CD4-positive, alpha-beta memory T cell (primary cell): ENCODE measurements around the gene MAOB. TPM values are rescaled to one million over a fixed set of nuclear protein-coding genes. Genes with fewer than 3 reads are reported as not detected.

ENCODE experiments used
- CTCF ChIA-PET: fragments of 350-600 bp; sonication (Branson Sonifier 250); formaldehyde crosslinking; loops from one replicate; lab custom pipeline; 2021; ENCODE audit warnings: inconsistent platforms; ENCODE audit not compliant: partially characterized antibody; lab: Charles Lee
- POLR2A ChIA-PET: fragments of 350-600 bp; sonication (Branson Sonifier 250); formaldehyde crosslinking; loops from one replicate; lab custom pipeline; 2021; ENCODE audit not compliant: partially characterized antibody; lab: Charles Lee
- DNase-seq, 5 donors: peaks; one replicate each; pipeline versions ENCODE4 v3.0.0 to v3.0.0-alpha.2; 2020 to 2022; ENCODE audit warnings: mixed read lengths in 1 of 5
- H3K27ac ChIP-seq: one replicate; pipeline ENCODE4 v1.7.0; 2013; ENCODE audit warnings: low read depth, low read length
- H3K27me3 ChIP-seq: 2 replicates; pipeline ENCODE4 v1.7.0; 2013; ENCODE audit warnings: mild to moderate bottlenecking, low read length, moderate library complexity; ENCODE audit not compliant: insufficient read depth
- H3K36me3 ChIP-seq: 2 replicates; pipeline ENCODE4 v1.7.0; 2013; ENCODE audit warnings: mild to moderate bottlenecking, low read length, moderate library complexity; ENCODE audit not compliant: insufficient read depth
- H3K4me1 ChIP-seq: 2 replicates; pipeline ENCODE4 v1.7.0; 2013; ENCODE audit warnings: mild to moderate bottlenecking, low read length, moderate library complexity; ENCODE audit not compliant: insufficient read depth
- H3K4me3 ChIP-seq, 2 donors: one replicate each; pipeline ENCODE4 v1.7.0; 2013; ENCODE audit warnings: low read length in 2 of 2, mild to moderate bottlenecking in 1 of 2
- H3K9me3 ChIP-seq, 2 donors: one replicate each; pipeline ENCODE4 v1.7.0; 2013; ENCODE audit warnings: low read length in 2 of 2, control low read depth in 1 of 2; ENCODE audit not compliant: control insufficient read depth in 1 of 2
- H3K27ac Mint-ChIP-seq, 7 donors: one replicate each; pipeline ENCODE4 v1.8.0; 2020 to 2021; ENCODE audit warnings: mixed read lengths in 7 of 7, mild to moderate bottlenecking in 6 of 7, inconsistent platforms in 3 of 7, moderate library complexity in 3 of 7
- H3K27me3 Mint-ChIP-seq, 2 donors: one replicate each; pipeline ENCODE4 v1.8.0; 2020 to 2021; ENCODE audit warnings: mixed read lengths in 2 of 2
- H3K36me3 Mint-ChIP-seq, 2 donors: one replicate each; pipeline ENCODE4 v1.8.0; 2020 to 2021; ENCODE audit warnings: mixed read lengths in 2 of 2, inconsistent platforms in 1 of 2, mild to moderate bottlenecking in 1 of 2
- H3K4me1 Mint-ChIP-seq, 4 donors: one replicate each; pipeline ENCODE4 v1.8.0; 2020 to 2021; ENCODE audit warnings: mixed read lengths in 4 of 4, mild to moderate bottlenecking in 1 of 4
- H3K4me3 Mint-ChIP-seq, 8 donors: one replicate each; pipeline ENCODE4 v1.8.0; 2020 to 2021; ENCODE audit warnings: mixed read lengths in 8 of 8, mild to moderate bottlenecking in 7 of 8, moderate library complexity in 6 of 8, inconsistent platforms in 3 of 8
- H3K9me3 Mint-ChIP-seq, 8 donors: one replicate each; pipeline ENCODE4 v1.8.0; 2020 to 2021; ENCODE audit warnings: mixed read lengths in 8 of 8, mild to moderate bottlenecking in 5 of 8, inconsistent platforms in 3 of 8, moderate library complexity in 1 of 8
- intact Hi-C: fragments of 100-400 bp; cut with micrococcal nuclease; formaldehyde crosslinking; loops from one replicate; pipeline ENCODE4 v1.15.1; 2023
- polyA plus RNA-seq, 2 donors: library from polyadenylated mRNA; unstranded; fragments of 300-500 nt; fragmentation: Illumina TruSeq; gene quantifications; one replicate each; pipeline ENCODE4 v1.2.3, GENCODE V29; 2021
- total RNA-seq, 2 experiments: library from RNA; stranded (reverse); gene quantifications; one replicate each; pipeline ENCODE4 v1.2.3, GENCODE V29; 2021

Gene MAOB
- total and polyA plus RNA-seq, 4 experiments from 2014 or later, result not detected

- no peak overlapping the region for H3K4me3 ChIP-seq
- intact Hi-C loops, result no loop called here
- CTCF ChIA-PET, result no interaction called here
- no peaks in the 10 kb centered on the region for H3K36me3 ChIP-seq
- H3K9me3 Mint-ChIP-seq, result peaks cover 0 to 5% (median 0%) of the 10 kb centered on the region in 8 donors
- no peaks in the 10 kb centered on the region for H3K4me1 ChIP-seq
- no peak for DNase-seq
- no peaks in the 10 kb centered on the region for H3K36me3 Mint-ChIP-seq
- H3K27ac Mint-ChIP-seq, result no peak overlapping the region
- H3K27ac ChIP-seq, result no peak overlapping the region
- no peak overlapping the region for H3K4me3 Mint-ChIP-seq
- H3K27me3 ChIP-seq, result no peaks in the 10 kb centered on the region
- H3K4me1 Mint-ChIP-seq, result no peaks in the 10 kb centered on the region
- no peaks in the 10 kb centered on the region for H3K27me3 Mint-ChIP-seq
- POLR2A ChIA-PET, result no interaction called here
- no peaks in the 10 kb centered on the region for H3K9me3 ChIP-seq
Observed at GRCh38 chrX:43718081-43718480, 164.2 kb downstream of the MAOB start.

GRCh38 chrX:43717161-43717560 lies 165.1 kb downstream of the MAOB start:
- no peaks in the 10 kb centered on the region for H3K9me3 ChIP-seq
- ChIA-PET CTCF (no interaction called here), POLR2A (no interaction called here)
- H3K27ac ChIP-seq, result no peak overlapping the region
- no peak overlapping the region for H3K4me3 ChIP-seq
- no peaks in the 10 kb centered on the region for H3K27me3 ChIP-seq
- no peaks in the 10 kb centered on the region for H3K4me1 ChIP-seq
- H3K27me3 Mint-ChIP-seq, result no peaks in the 10 kb centered on the region
- no peak overlapping the region for H3K4me3 Mint-ChIP-seq
- no peaks in the 10 kb centered on the region for H3K36me3 ChIP-seq
- no peak for DNase-seq
- no peaks in the 10 kb centered on the region for H3K4me1 Mint-ChIP-seq
- no peak overlapping the region for H3K27ac Mint-ChIP-seq
- intact Hi-C loops, result no loop called here
- no peaks in the 10 kb centered on the region for H3K36me3 Mint-ChIP-seq
- H3K9me3 Mint-ChIP-seq, result peaks cover 0 to 2% (median 0%) of the 10 kb centered on the region in 8 donors

- Mint-ChIP-seq H3K4me3 (no peak overlapping the region), H3K36me3 (no peaks in the 10 kb centered on the region), H3K9me3 (peaks cover 0 to 2% (median 0%) of the 10 kb centered on the region in 8 donors), H3K4me1 (no peaks in the 10 kb centered on the region), H3K27me3 (no peaks in the 10 kb centered on the region), H3K27ac (no peak overlapping the region)
- Histone ChIP-seq H3K4me3 (no peak overlapping the region), H3K36me3 (no peaks in the 10 kb centered on the region), H3K27me3 (no peaks in the 10 kb centered on the region), H3K4me1 (no peaks in the 10 kb centered on the region), H3K27ac (no peak overlapping the region), H3K9me3 (no peaks in the 10 kb centered on the region)
- intact Hi-C loops, result no loop called here
- no peak for DNase-seq
- ChIA-PET POLR2A (no interaction called here), CTCF (no interaction called here)
Observed at GRCh38 chrX:43716696-43717095, 165.6 kb downstream of the MAOB start.

Other genes with a start within 250 kb of the MAOB start
- under 1 TPM in 1 of 2 experiments, not detected in 1; 0.09 TPM for gene MAOA, start 226.2 kb downstream of the MAOB start, total RNA-seq
- 1 to 10 TPM in 1 of 2 donors, not detected in 1; 6.2 TPM for gene MAOA, start 226.2 kb downstream of the MAOB start, polyA plus RNA-seq
- not detected for gene NDP, start 90.9 kb upstream of the MAOB start, total RNA-seq
- gene NDP, start 90.9 kb upstream of the MAOB start, polyA plus RNA-seq, result not detected